Hypothalamus (tissue), 51 donors: ENCODE measurements around the gene HES4.

Experiments
- DNase-seq, 51 donors: peaks; one replicate each; lab custom pipeline; 2025; lab: John Stamatoyannopoulos, UW

Gene HES4

GRCh38 chr1:1033731-1034438 lies 34.0 kb upstream of the HES4 start:
- DNase-seq: no peak

GRCh38 chr1:1033009-1033587 lies 33.2 kb upstream of the HES4 start:
- peak in 47 of 51 donors; percentile 19 to 89 (median 72) for DNase-seq

- DNase-seq: peak in 13 of 51 donors; percentile 9 to 51 (median 37)
Observed at GRCh38 chr1:1032424-1032823, 32.5 kb upstream of the HES4 start.

- DNase-seq: peak in 1 of 51 donors; percentile 36
Observed at GRCh38 chr1:1031659-1032235, 31.9 kb upstream of the HES4 start.

- DNase-seq: peak in 12 of 51 donors; percentile 8 to 46 (median 24)
Observed at GRCh38 chr1:1030867-1031658, 31.2 kb upstream of the HES4 start.

- DNase-seq: no peak
Observed at GRCh38 chr1:1027791-1028190, 27.9 kb upstream of the HES4 start.

GRCh38 chr1:1026599-1027413 lies 26.9 kb upstream of the HES4 start:
- no peak for DNase-seq

- DNase-seq: no peak
Observed at GRCh38 chr1:1025730-1026129, 25.8 kb upstream of the HES4 start.

- DNase-seq: peak in 27 of 51 donors; percentile 14 to 75 (median 43)
Observed at GRCh38 chr1:1024771-1025699, 25.1 kb upstream of the HES4 start.

- DNase-seq: no peak
Observed at GRCh38 chr1:1024149-1024770, 24.4 kb upstream of the HES4 start.

- DNase-seq: peak in 3 of 51 donors; percentile 12 to 37 (median 31)
Observed at GRCh38 chr1:1023700-1024099, 23.8 kb upstream of the HES4 start.

- no peak for DNase-seq
Observed at GRCh38 chr1:1022302-1023009, 22.6 kb upstream of the HES4 start.

GRCh38 chr1:1021920-1022259 lies 22.0 kb upstream of the HES4 start:
- DNase-seq: no peak

- DNase-seq: peak in 4 of 51 donors; percentile 17 to 45 (median 36)
Observed at GRCh38 chr1:1021010-1021919, 21.4 kb upstream of the HES4 start.

GRCh38 chr1:1020415-1021009 lies 20.6 kb upstream of the HES4 start:
- peak in 1 of 51 donors; percentile 38 for DNase-seq

GRCh38 chr1:1020000-1020404 lies 20.1 kb upstream of the HES4 start, which contains the start of gene AGRN:
TSS of gene AGRN (plus strand) at chr1:1020120. CDS start at chr1:1020173, 53 bp downstream.
- DNase-seq: peak in 19 of 51 donors; percentile 35 to 79 (median 60)
